Measurements from ENCODE around the gene XPNPEP2.

XPNPEP2 gene, protein sequence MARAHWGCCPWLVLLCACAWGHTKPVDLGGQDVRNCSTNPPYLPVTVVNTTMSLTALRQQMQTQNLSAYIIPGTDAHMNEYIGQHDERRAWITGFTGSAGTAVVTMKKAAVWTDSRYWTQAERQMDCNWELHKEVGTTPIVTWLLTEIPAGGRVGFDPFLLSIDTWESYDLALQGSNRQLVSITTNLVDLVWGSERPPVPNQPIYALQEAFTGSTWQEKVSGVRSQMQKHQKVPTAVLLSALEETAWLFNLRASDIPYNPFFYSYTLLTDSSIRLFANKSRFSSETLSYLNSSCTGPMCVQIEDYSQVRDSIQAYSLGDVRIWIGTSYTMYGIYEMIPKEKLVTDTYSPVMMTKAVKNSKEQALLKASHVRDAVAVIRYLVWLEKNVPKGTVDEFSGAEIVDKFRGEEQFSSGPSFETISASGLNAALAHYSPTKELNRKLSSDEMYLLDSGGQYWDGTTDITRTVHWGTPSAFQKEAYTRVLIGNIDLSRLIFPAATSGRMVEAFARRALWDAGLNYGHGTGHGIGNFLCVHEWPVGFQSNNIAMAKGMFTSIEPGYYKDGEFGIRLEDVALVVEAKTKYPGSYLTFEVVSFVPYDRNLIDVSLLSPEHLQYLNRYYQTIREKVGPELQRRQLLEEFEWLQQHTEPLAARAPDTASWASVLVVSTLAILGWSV

DNA sequence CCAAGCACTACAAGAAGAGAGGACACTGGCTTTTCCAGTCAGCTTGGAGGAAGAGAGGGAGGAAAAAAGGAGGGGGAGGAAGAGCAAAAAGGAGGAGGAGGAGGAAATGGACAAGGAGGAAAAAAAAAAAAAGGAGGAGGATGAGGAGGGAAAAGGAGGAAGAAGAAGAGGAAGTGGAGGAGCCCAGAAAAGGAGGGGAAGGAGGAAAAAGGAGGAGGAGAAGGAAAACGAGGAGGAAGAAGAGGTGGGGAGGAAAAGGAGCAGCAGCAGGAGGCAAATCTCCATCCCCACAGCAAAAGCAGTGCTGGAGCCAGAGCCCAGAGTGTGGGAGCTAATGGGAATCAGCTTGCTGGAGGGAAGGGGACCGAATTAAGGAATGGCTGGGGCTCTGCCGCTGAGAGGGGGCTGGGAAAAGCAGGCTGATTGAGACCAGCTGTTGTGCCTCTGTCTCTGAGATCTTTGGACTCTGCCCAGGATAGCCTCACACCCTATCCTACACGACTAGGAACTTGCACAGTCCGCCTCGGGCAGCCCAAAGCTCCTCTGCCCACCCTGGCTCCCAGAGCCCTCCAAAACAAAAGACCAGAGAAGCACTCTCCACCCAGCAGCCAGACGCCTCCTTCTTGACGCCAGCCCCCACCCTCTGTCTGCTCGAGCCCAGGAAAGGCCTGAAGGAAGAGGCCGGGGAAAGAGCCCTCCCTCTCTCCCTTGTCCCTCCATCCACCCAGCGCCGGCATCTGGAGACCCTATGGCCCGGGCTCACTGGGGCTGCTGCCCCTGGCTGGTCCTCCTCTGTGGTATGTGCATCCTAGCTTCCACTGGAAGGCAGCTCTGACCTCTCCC is at the start of gene XPNPEP2:
XPNPEP2 (plus strand) TSS at position 514 of the 843 bp plus-strand sequence; CDS start at position 749, 235 bp downstream.
- DNase-seq = no peak

DNA sequence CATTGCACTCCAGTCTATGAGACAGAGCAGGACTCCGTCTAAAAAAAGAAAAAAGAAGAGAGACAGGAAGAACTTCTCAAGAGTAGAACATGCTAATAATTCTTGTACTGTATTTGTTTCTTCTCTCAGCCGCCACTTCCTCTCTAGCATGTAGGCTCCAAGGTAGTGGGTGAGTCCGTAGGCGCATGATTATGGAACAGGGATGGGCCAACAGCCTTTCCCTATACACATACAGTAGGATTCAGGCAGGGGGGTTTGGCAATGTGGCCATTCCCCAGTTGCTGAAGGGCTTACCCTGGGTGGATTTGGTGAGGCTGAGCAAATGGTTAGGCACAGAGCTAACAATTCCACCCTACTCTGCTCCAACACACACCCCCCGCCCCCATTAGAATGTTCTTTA is 49.0 kb upstream of the XPNPEP2 start:
- peak; percentile 51 for DNase-seq

DNA sequence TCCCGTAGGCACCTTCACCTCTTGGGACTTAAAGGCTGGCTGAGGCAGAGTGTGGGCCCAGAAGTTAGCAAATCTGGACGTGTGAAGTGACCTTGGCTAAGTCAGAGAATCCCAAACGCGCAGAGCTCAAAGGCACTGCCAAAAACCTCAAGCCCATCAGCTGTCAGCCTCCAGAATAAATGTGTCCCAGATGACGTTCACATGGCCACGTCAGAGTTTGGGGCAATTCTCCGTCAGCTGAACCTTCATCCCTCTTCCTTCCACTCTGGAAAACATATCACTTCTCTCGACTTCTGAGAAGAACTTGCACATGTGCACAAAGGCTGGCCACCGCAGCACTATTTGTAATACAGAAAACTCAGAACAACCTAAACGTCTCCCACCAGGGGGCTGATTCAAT is 48.3 kb upstream of the XPNPEP2 start:
- DNase-seq = no peak

DNA sequence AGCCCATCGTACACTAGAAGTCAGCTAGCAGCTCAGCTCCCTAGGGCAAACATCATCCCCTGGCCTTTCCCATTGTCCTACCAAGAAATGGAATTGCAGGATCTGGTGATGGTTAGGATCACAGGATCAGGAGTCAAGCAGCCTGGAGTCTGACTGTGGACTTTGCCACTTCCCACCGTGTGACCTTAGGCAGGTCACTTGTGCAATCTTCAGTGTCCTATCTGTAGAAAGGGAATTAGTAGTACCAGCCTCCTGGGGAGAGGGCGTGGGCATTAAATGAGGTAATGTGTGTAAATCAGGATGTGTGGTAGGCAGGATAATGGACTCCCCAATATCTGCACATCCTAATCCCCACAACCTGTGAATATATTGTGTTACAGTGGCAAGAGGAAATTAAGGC is 45.4 kb upstream of the XPNPEP2 start:
- peak; percentile 12 for DNase-seq

DNA sequence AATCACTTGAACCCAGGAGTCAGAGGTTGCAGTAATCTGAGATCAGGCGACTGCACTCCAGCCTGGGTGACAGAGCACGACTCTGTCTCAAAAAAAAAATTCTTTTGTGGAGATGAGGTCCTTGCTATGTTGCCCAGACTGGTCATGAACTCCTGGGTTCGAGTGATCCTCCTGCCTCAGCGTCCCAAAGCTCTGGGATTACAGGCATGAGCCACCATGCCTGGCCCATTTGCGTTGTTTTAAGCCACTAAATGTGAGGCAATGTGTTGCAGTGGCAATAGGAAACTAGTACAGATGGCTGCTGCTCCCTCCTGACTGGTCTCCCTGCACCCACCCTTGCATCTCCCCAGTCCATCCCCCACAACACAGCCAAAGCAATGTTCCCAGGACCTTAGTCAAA is 44.0 kb upstream of the XPNPEP2 start:
- DNase-seq = no peak

DNA sequence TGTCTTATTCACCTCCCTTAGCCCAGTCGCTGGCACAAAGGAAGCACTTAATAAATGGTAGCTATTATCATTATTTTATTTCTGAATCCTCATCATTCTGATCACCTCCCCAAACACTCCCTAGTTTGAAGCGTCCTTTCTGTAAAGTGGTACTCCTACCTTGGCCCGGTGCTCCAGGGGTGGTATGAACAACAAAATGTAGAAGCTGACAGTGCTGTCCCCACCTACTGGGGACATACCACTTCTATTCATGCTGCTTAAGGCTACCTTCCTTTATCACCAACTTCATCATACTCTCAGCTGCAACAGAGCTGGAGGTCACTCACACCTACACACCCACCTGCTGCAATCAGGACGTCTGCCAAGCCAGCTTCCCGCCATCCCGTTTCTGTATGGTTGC is 43.2 kb upstream of the XPNPEP2 start:
- no peak for DNase-seq

DNA sequence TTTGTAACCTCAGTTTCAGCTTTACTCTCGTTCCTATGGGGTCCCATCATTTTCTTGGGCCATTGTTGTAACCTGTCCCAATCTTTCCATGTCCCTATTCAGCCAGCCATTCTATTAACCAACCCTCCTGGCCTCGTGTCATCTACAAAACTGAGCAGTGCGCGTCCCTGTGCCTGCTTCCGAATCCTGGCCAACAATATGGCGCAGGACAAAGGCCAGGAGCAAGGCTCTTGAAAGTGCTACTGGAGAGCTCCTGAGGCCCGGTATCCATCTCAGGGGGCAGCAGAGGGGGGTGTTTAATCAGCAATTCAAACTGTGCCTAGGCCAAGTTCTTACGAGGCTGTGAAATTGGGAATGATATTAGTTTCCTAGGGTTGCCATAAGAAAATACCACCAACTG is 42.8 kb upstream of the XPNPEP2 start:
- no peak for DNase-seq

DNA sequence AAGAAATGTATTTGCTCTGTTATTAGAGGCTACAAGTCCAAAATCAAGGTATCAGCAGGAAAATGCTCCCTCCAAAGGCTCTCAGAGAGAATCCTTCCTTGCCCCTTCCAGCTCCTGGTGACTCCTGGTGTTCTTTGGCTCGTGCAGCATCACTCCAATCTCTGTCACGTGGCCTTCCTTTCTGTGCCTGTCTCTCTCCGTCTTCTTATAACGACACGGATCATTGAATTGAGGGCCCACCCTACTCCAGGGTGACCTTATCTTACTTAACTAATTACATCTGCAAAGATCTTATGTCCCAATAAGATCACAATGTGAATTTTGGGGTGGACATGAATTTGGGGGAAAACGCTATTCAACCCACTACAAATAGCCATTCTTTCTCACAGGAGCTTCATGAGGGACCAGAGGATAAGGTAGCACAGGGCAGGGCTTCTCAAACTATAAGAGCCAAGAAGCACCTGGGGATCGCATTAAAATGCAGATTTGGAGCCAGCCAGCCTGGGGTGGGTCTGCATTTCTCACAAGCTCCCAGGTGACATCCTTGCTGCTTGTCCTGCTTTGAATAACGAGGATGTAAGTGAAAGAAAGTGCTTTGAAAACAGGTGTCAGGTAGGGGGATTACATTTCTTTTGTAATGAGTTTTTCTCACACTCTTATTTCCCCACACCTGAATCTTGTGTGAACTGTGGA is 42.2 kb upstream of the XPNPEP2 start:
- DNase-seq = no peak

DNA sequence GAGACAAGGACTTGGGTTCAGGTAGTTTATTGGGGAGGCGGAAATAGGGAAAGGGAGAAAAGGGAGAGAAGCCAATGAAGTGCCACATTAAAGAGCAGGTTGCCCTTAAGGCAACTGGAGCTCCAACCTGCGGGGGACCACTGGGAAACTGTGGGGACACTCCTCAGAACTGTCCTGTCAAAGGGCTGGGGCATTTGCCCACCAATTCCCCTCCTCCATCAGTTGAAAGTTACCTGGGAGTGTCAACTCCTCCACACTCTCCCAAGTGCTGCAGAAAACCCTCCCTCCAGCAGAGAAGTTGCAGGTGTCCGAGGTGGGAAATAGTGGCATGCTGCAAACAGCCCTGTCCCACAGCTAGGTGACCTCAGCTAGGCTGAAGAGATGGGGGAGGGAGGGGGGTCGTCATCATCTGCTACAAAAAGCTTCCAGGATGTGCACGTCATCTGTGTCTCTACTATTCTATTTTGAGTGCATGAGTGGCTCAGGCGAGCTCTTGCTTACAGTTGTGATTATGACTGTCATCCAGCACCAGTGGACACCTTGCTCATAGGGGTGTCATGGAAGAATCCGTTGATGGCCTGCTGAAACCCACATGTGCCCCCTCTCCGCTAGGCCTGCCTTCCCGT is 41.5 kb upstream of the XPNPEP2 start:
- no peak for DNase-seq

DNA sequence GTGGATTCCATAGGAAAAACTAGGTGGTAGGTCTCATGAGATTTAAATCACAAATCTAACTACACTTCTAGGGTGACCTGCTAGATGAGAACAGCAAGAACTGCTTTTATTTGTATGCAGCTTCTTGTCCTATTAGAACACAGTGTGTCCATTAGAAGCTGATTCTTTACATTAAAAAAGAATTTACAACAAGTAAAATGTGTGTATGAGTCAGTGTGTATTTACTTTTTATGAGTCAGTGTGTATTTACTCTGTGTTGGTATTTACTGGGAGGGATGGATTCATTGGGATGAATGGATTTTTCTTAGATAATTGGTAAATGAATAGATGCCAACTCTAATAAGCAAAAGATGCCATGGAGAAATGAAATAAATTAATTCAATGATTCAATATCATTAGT is 40.6 kb upstream of the XPNPEP2 start:
- no peak for DNase-seq

DNA sequence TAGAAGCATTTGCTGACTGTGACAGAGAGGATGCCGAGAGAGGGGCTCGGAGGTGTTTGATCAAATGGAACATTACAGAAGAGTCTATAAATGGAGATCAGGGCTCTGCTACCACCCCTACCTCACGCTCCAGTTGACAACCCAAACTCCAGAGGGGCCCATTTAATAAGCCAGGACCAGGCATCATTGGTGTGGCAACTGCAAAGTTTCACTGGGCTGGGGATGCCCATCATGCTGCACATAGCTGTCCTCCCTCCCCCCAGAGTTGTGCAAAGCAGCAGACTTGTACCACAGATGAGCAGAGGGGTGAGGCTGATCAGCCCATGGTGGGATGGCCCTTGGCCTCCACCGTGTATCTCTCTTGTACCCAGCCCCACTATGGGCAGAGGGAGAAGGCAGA is 38.2 kb upstream of the XPNPEP2 start:
- no peak for DNase-seq

DNA sequence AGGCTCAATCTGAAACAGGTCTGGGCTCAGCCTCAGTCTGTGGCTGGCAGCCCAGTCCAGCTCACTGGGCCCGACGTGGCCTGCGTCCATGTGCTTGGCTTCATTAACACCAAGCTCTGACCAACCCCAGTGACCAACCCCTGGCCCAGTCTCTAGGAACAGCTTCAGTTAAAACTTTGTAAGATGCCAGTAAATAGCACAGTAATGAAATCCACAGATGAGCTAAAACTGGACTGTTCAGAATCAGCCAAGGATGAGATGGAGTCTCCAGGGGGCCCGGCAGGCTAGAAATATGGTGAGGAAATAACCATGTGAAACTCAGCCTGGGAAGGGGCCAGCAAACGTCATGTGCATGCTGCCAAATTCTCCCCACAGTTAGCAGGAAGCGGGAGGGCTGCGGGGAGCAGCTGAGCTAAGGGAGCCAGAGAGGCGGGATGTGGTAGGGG is 37.1 kb upstream of the XPNPEP2 start:
- no peak for DNase-seq

DNA sequence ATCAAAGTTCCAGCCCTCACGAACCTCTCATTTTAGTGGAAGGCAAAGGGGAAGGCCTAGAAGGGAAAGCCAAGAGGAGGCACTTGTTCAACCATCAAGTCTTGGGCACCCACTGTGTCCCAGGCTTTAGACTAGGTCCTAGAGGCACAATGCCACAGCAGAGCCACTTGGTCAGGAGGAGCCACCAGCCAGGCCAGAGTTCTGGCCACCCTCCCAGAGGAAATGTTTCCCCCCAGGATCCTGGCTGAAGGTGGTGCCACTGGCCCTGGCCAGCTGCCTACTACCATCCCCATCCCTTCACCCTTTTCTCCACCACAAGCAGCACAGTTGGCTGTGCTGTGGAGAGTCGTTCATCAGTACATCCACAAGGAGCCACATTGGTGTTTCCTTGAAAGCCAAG is 34.3 kb upstream of the XPNPEP2 start:
- no peak for DNase-seq

DNA sequence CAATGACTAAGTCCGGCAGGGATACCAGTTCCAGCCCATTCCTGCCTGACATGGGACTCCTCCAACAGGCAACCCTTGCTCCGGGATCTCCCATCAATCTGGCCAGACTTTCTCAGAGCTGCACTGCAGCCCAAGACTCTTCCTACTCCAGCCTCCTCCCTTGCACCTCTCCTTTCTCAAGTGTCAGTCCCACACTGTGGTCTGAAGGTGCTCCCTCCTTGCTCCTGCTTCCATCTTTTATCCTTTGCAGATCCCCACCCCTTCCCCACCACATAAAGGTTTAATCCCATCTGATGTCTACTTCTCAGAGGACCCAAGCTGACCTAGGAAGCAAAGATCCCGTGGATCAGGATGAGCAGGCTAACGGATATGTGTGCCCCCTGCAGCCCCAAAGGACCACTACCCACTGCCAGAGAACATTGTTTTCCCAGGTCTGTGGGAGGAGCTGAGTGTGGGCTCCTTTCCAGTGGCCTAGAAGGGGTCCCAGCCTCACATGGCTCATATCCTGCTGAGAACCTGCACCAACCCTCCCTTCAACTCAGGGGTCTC is 33.3 kb upstream of the XPNPEP2 start:
- no peak for DNase-seq

DNA sequence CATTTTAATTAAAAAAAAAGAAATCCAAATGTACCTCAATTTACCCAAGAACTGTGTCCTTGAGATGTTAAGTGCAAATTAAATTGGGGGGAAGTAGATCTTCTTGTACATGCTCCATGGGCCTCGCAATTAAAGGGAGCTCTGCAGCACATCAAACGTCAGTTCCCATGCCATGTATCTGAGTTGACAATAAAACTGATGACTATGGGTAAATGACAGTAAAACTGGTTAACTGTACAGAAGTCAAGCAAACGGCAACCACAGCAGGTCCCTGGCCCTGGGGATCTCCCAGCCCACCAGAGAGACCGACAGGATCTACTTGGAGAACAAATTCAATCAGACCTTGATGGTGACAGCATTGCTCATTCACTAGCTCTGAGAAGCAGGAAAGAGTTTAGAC is 32.8 kb upstream of the XPNPEP2 start:
- DNase-seq = no peak

DNA sequence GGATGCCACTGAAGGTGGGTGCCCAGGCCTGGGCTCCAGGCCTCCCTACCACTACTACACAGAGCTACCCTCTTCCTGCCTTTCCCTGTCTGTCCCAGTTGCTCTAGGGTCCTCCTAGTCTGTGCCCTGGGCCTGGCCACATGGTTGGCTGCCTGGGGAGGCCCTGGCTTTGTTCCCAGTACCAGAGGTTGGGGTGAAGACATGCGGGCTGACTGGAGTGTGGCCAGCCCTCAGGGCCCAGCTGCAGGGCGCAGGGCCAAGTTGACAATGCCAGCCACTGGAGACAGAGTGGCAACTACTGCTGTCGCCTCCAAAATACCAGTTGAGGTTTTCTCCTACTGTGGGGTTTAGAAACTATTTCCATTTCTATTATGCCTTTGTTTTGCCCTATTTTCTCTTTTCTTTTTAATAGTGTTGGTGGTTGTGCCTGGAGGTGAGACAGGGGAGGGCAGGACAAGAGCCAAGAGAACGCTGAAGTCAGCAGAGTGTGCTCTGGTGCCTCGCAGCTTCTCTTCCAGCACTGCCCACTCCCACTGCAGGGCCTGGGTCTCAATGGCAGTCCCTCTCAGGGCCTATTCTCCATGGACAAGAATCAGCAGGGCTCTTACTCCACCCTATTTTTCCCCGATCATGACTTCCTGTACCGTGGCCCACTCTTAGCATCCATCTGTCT is 32.2 kb upstream of the XPNPEP2 start:
- no peak for DNase-seq

DNA sequence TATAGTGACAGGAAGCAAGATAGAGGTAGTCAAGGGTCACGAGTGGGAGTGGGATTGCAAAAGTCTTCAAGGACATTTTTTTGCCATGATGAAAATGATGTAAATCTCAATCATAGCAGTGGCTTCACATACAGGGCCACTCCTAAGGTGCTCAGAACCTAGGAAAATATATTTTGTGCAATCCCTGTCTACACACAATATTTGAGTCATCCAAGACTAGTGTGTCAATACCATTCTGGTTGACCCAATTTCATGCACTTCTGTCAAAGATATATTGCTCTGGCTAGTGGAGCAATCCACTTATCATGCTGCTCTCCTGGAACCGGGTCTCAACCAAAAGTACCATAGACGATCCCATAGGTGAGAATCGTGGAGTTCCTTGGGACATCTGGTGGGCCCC is 24.2 kb upstream of the XPNPEP2 start:
- peak; percentile 39 for DNase-seq

DNA sequence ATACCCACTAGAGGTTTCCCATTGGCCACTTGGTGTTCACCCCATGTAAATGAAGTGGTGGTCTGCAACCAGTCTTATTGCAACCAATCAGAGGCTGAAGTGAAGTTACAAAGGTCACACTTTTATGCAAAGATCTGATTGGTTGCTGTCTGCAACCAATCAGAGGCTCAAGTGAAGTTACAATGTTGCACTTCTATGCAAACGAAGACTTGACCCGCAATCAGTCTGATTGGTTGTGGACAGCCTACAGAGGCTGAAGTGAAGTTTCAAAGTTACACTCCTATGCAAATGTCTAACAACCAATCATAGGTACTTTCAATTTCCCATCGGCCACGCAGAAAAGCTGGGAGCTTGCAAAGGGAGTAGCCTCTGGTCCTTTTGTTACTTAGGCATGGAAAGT is 22.3 kb upstream of the XPNPEP2 start:
- DNase-seq = no peak

DNA sequence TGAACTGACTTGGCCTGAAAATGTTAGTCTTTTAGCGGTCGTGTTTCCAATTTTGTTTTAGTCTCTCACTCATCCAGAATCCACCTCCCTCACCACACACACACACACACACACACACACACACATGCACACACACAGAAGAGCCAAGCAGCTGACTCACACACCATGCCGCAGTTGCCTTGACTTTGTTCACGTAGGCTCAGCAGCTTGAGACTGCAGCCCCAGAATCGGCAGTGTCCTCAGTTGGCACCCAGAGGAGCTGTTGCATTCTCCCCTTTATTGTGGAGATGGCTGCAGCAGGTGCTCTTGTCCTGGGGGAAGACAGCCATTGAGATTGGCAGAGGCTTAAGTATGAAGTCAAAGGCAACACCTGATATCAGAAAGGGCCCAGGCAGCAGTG is 20.9 kb upstream of the XPNPEP2 start:
- no peak for DNase-seq

DNA sequence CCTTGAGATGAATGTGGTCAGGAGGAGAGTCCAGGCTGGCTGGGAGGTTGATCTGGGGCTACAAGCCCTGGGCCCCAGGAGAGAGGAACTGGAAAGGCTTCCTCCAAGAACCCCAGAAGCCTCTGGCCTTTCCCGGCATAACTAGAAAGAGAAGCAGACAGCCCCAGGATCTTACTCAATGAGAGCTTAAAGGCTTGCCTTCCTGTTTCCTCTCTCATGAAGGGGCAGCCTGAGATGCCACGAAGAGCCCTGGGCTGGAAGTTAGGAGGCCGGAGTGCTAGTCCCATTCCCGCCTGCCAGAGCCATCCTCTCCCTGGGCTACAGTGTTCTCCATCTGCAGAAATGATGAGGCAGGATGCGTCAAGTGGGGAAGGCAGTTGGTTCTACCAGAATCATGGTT is 20.1 kb upstream of the XPNPEP2 start:
- DNase-seq = peak; percentile 13

DNA sequence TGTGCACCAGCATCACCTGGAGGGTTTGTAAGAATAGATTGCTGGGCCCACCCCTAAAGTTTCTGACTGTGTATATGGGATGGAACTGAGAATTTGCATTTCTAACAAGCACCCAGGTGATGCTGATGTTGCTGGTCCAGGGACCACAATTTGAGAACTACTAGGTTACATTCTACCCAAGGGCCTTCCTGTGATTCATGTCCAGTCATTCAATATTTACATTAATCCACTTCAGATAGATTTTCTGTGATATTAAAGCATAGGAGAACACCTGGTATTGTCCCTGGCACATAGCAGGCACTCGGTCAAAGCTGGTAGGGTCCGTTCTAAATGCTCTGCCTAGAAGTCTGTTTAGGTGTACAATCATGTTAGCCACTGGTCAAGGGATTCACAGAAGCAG is 19.5 kb upstream of the XPNPEP2 start:
- DNase-seq = no peak

All from inflammatory macrophage treated with lipopolysaccharide for 4 hours (primary cell).